Kidney capillary endothelial cell (primary cell): Measurements from ENCODE around the gene GABRD.

ENCODE experiments used
- DNase-seq: peaks from one replicate; pipeline ENCODE4 v3.0.0-alpha.2; 2018; ENCODE audit warnings: low spot score

The GABRD gene

GRCh38 chr1:2039251-2039650 lies 20.1 kb downstream of the GABRD start:
- no peak for DNase-seq

- DNase-seq, result no peak
Measured at GRCh38 chr1:2041305-2041704, 22.2 kb downstream of the GABRD start.

GRCh38 chr1:2041887-2042286 lies 22.7 kb downstream of the GABRD start:
- DNase-seq, result no peak

- no peak for DNase-seq
Measured at GRCh38 chr1:2042830-2043773, 24.0 kb downstream of the GABRD start.

- DNase-seq, result no peak
Measured at GRCh38 chr1:2043886-2044285, 24.7 kb downstream of the GABRD start.

- DNase-seq, result peak; percentile 43
Measured at GRCh38 chr1:2044510-2045319, 25.6 kb downstream of the GABRD start.

- DNase-seq, result peak; percentile 15
Measured at GRCh38 chr1:2045468-2046173, 26.5 kb downstream of the GABRD start.

- peak; percentile 11 for DNase-seq
Measured at GRCh38 chr1:2046174-2046917, 27.2 kb downstream of the GABRD start.

- no peak for DNase-seq
Measured at GRCh38 chr1:2046953-2047748, 28.0 kb downstream of the GABRD start.

- no peak for DNase-seq
Measured at GRCh38 chr1:2047749-2048729, 28.9 kb downstream of the GABRD start.

GRCh38 chr1:2049225-2049717 lies 30.1 kb downstream of the GABRD start:
- no peak for DNase-seq

GRCh38 chr1:2049718-2050431 lies 30.7 kb downstream of the GABRD start, which contains the start of gene PRKCZ:
Gene PRKCZ, plus strand, starts transcription at chr1:2050411. Its CDS starts 220 bp downstream, at chr1:2050631.
- no peak for DNase-seq

- no peak for DNase-seq
Measured at GRCh38 chr1:2050461-2050792, 31.3 kb downstream of the GABRD start.

GRCh38 chr1:2050793-2051682 lies 31.9 kb downstream of the GABRD start:
- no peak for DNase-seq

GRCh38 chr1:2052054-2052679 lies 33.0 kb downstream of the GABRD start:
- DNase-seq, result no peak

GRCh38 chr1:2052756-2053155 lies 33.6 kb downstream of the GABRD start:
- no peak for DNase-seq

- no peak for DNase-seq
Measured at GRCh38 chr1:2053217-2053616, 34.1 kb downstream of the GABRD start.
